Chondrocyte (in vitro differentiated cells): ENCODE data around the gene TICAM1. TPM values are rescaled to one million over a fixed set of nuclear protein-coding genes. Genes with fewer than 3 reads are reported as not detected.
A peak's percentile ranks its signal among the peaks of the same experiment; 100 is the strongest.
"Not testable (repeated sequence)": the region's sequence is repeated elsewhere in the genome, so short reads cannot be mapped to it uniquely, and the experiment has no call there.

Experiments
- DNase-seq: peaks from one replicate; pipeline ENCODE4 v3.0.0; 2021; ENCODE audit warnings: mixed read lengths, low spot score
- H3K27ac Mint-ChIP-seq: one replicate; pipeline ENCODE4 v1.8.0; 2021; ENCODE audit warnings: mild to moderate bottlenecking, moderate library complexity, mixed read lengths; ENCODE audit not compliant: unreplicated experiment
- H3K27me3 Mint-ChIP-seq: 2 replicates; pipeline ENCODE4 v1.8.0; 2021; ENCODE audit warnings: low read depth, mixed read lengths
- H3K36me3 Mint-ChIP-seq: 2 replicates; pipeline ENCODE4 v1.8.0; 2021; ENCODE audit warnings: low read depth, mixed read lengths
- H3K4me1 Mint-ChIP-seq: 2 replicates; pipeline ENCODE4 v1.8.0; 2021; ENCODE audit warnings: low read depth, mild to moderate bottlenecking, mixed read lengths
- H3K4me3 Mint-ChIP-seq: one replicate; pipeline ENCODE4 v1.8.0; 2021; ENCODE audit warnings: mild to moderate bottlenecking, moderate library complexity, mixed read lengths; ENCODE audit not compliant: unreplicated experiment
- H3K9me3 Mint-ChIP-seq: 2 replicates; pipeline ENCODE4 v1.8.0; 2021; ENCODE audit warnings: low read depth, mixed read lengths
- total RNA-seq: library from RNA; stranded (reverse); gene quantifications from 3 replicates; pipeline ENCODE4 v1.2.1, GENCODE V29; 2021
- TF ChIP-seq, protein P1 (sequence below): fragments of 200-600 bp; sonication (generic); IDR thresholded peaks from 2 replicates; pipeline ENCODE4 v1.5.0; 2021; ENCODE audit warnings: antibody characterized with exemption, mild to moderate bottlenecking, moderate library complexity

Gene TICAM1
- total RNA-seq, 1 donor from 2014 or later: 12.3 TPM

DNA sequence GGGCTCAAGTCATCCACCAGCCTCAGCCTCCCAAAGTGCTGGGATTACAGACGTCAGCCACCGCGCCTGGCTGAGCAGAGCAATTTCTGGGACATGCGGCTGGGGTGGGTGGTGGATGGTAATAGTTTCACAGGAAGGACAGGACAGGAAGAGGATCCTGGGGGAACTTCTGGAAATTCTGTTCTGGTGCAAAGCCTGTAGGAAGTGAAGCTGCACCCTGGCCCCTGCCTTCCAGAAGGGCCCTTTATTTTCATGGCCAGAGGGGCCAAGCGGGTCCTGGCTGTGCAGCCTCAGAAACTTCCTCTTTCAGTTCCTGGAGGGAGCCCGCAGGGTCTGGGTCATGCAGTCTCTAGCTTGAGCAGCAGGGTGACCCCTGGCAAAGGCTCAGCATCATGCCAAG is 24.3 kb downstream of the TICAM1 start:
- Mint-ChIP-seq H3K9me3 (no peaks in the 10 kb centered on the region), H3K27me3 (no peaks in the 10 kb centered on the region), H3K4me3 (no peak overlapping the region), H3K4me1 (peaks cover 15% of the 10 kb centered on the region), H3K27ac (no peak overlapping the region), H3K36me3 (no peaks in the 10 kb centered on the region)
- TF ChIP-seq, protein P1, sequence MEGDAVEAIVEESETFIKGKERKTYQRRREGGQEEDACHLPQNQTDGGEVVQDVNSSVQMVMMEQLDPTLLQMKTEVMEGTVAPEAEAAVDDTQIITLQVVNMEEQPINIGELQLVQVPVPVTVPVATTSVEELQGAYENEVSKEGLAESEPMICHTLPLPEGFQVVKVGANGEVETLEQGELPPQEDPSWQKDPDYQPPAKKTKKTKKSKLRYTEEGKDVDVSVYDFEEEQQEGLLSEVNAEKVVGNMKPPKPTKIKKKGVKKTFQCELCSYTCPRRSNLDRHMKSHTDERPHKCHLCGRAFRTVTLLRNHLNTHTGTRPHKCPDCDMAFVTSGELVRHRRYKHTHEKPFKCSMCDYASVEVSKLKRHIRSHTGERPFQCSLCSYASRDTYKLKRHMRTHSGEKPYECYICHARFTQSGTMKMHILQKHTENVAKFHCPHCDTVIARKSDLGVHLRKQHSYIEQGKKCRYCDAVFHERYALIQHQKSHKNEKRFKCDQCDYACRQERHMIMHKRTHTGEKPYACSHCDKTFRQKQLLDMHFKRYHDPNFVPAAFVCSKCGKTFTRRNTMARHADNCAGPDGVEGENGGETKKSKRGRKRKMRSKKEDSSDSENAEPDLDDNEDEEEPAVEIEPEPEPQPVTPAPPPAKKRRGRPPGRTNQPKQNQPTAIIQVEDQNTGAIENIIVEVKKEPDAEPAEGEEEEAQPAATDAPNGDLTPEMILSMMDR: no peak
- no peak for DNase-seq

- DNase-seq: no peak
- no peaks in the 10 kb centered on the region for H3K9me3 Mint-ChIP-seq
- H3K27ac Mint-ChIP-seq: no peak overlapping the region
- H3K27me3 Mint-ChIP-seq: no peaks in the 10 kb centered on the region
- TF ChIP-seq, protein P1: no peak
- peaks cover 7% of the 10 kb centered on the region for H3K4me1 Mint-ChIP-seq
- H3K36me3 Mint-ChIP-seq: no peaks in the 10 kb centered on the region
- no peak overlapping the region for H3K4me3 Mint-ChIP-seq
Measured at GRCh38 chr19:4806384-4806783, 25.1 kb downstream of the TICAM1 start.

DNA sequence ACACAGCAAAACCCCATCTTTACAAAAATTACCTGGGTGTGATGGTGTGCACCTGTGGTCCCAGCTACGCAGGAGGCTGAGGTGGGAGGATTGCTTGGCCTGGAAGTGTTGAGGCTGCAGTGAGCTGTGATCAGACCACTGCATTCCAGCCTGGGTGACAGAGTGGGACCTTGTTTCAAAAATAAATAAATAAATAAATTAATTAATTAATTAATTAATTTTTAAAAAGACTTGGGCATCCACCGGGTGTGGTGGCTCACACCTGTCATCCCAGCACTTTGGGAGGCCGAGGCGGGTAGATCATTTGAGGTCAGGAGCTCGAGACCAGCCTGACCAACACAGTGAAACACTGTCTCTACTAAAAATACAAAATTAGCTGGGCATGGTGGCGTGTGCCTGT is 26.4 kb downstream of the TICAM1 start:
- H3K27ac Mint-ChIP-seq, H3K27me3 Mint-ChIP-seq, H3K4me3 Mint-ChIP-seq, H3K9me3 Mint-ChIP-seq, H3K36me3 Mint-ChIP-seq, DNase-seq, H3K4me1 Mint-ChIP-seq: not testable (repeated sequence)

DNA sequence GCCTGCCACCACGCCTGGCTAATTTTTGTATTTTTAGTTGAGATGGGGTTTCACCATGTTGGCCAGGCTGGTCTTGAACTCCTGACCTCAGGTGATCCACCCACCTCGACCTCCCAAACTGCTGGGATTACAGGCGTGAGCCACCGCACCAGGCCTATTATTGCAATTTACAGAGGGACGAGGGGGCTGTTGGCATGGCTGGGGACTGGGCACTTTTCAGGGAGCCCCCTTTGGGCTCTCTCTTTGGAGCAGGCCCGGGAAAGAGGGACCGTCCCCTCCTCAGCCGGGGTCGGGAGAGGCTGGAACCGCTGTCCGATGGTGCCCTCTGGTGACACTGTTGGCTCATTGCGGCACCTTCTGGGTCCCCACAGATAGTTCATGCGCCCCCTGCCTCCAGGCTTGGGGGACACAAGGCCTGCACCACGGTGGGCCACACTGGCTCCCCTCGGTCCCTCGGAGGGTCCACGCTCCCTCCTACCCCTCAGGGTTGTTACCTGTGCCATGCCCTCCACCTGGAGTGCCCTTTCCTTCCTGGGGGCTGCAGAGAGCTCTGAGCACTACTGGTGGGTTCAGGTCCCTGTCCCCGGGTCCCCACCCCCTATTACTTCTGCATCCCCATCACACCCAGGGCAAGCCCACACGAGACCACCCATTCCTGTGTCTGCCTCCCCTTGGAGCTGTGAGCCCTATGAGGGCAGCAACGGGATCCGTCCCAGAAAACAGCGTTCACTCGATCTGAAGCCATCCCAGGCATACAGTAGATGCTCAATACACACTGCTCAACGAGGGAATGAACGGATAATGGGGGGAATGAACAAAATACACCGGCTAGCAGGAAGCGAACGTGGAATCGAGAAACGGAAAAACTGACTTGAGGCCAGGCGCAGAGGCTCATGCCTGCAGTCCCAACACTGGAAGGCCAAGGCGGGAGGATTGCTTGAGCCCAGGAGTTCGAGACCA is 27.5 kb downstream of the TICAM1 start:
- H3K27ac Mint-ChIP-seq: no peak overlapping the region
- no peaks in the 10 kb centered on the region for H3K9me3 Mint-ChIP-seq
- H3K27me3 Mint-ChIP-seq: no peaks in the 10 kb centered on the region
- H3K4me1 Mint-ChIP-seq: no peaks in the 10 kb centered on the region
- no peak for DNase-seq
- TF ChIP-seq, protein P1: peak; percentile 83
- no peaks in the 10 kb centered on the region for H3K36me3 Mint-ChIP-seq
- H3K4me3 Mint-ChIP-seq: no peak overlapping the region

DNA sequence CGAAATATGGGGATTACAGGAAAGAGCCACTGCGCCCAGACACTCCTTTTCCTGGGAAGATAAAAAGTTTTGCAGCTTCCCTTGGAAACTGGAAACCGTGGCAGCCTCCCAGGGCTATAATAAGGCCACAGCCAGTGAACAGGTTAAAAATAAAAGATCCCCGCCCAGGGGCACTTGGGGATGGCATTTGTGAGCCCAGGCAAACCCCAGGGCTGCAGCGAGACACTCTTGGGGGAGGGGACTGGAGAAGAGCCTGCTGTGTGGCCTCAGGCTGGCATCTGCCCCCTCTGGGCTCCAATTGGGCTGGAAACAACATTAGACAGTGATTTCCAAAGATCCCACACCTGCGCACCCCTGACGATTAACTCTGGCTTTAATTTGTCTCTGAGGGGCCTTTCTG is 28.8 kb downstream of the TICAM1 start:
- Mint-ChIP-seq H3K4me3 (no peak overlapping the region), H3K27ac (no peak overlapping the region), H3K9me3 (no peaks in the 10 kb centered on the region), H3K27me3 (no peaks in the 10 kb centered on the region), H3K36me3 (peaks cover 2% of the 10 kb centered on the region), H3K4me1 (no peaks in the 10 kb centered on the region)
- TF ChIP-seq, protein P1: no peak
- no peak for DNase-seq
